GM11168 (cell line): ENCODE data around the gene SCMH1.

Experiments used
- in situ Hi-C: fragments of 300-500 bp; cut with MboI; formaldehyde crosslinking; loops from one replicate; pipeline ENCODE4 v1.12.0; 2022; ENCODE audit warnings: low sequenced_read_pairs; ENCODE audit not compliant: unreplicated experiment

Gene SCMH1

GRCh38 chr1:40984531-40984930, 257.6 kb downstream of the SCMH1 start:
- in situ Hi-C loops: no loop called here

DNA sequence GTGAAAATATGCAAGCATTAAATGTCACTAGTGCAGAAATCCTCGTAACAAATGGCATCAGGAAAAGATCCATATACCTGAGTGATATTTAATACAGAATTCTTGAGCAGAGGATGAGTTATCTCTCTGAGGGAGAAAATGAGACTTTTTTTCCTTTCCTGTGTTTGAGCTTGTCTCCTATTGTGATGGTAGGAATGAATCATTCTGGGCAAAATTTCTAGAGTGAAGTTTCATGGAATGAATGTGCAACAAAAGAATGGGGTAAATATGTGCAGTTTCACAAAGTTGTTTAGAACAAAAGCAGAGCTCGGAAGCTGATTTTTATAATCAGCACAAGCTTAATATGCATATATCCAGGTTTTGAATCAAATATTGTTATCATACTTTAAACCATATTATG, 258.0 kb downstream of the SCMH1 start:
- in situ Hi-C loops: no loop called here

- in situ Hi-C loops: no loop called here
These were observed 258.8 kb downstream of the SCMH1 start for GRCh38 chr1:40983286-40983685.

GRCh38 chr1:40982721-40983120, 259.4 kb downstream of the SCMH1 start:
- in situ Hi-C loops: no loop called here

DNA sequence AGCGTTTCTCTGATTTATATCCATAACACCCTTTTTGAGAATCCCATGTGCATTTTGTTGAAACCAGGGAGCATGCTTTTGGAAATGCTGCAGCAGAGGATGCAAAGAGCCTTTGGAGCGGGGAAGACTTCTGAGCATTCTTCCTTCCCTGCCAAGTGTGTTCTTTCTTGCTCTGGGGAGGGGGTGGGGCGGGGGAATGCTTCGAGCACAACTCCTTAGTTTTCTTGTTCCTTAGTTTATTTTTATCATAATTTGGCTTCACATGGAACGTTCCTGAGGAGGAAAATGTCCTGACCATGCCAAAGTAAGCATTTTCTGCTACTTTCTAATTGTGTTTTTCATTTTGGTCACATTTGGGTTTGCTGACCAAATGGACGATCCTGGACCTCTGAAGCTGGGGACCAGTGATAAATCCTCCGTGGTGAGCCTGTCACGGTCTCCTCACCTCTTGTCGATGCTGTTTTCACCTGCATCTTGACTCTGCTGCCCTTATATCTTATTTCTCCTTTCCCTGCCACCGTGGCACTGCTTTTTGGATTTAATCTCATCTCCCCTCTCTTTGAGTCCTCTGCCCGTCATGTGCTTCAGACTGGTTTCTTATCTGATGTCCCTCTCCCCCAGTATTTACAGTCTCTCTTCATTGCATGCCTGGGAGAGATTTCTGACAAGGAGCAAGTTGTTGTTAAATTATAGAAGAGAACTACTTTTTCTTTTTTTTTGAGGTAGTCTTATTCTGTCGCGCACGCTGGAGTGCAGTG, 260.2 kb downstream of the SCMH1 start:
- in situ Hi-C loops: no loop called here

DNA sequence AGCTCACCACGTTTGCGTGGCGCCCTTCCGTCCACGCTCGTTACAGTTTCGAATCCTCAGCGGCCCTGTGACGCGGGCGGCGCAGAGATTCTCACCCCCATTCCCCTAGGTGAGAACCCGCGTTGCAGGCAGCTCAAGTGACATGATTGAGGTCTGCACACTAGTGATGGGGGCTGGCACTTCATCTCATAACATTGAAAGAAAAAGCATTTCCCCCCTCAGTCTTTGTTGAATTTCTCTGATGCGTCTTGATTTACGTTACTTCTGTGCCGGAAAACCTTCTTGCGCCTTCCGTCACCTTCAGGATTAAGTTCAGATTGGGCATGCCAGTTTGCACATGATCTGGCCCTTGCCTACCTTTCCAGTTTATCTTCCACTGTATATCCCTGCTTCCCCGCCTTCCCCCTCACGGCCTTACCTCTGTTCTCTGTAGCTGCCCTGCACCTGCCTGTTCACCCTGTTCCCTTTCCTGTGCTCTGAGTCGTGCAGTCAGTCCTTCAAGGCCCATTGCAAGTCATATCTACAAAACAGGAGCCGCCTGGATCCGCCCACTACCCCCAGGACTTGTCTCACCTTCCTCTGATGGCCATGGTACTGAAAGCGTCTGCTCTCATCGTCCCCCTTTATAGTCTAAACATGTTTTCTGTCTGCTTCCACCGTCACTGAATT, 261.5 kb downstream of the SCMH1 start:
- in situ Hi-C loops: no loop called here

- in situ Hi-C loops: no loop called here
These were observed 262.0 kb downstream of the SCMH1 start for GRCh38 chr1:40980068-40980452.

DNA sequence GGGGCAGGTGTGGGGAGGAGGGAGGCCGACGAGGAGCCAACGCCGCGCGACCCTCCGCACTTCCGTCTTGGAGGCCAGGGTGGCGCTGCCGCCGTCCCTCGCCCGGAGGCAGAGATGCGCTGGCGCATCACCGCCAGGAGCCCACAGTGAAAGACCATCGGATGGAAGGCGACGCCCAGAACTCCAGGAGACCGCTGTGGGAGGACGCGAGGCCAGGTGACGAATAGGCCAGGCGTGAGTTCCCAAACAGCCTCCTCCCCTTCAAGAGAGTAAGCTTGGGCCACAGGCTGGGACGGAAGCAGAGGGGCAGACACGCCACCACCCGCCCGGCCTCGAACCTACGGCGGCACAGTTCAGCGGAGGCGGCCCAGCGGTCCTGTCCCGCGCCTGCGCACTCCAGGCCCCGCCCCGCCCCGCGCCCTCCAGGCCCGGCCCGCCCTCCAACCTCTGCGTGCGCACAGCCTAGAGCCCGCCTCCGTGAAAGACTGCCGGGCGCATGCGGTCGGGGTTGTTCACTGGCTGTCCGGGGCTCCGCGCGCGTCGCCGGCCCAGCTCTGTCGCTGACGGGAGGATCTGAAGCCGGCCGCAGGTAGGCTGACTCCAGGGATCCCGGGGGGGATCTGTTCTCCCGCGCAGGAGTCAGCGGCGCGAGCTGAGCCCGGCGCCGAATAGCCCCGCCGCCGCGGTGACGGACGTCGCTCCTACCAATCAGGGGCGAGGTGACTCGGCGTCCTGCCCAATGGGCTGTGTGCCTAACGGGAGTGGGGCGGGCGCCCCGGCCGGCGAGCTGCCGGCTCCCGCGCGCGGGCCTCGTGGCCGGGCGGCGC, 262.7 kb downstream of the SCMH1 start, which contains the start of gene CTPS1:
Gene CTPS1 (plus strand): TSS at position 456 of the 827 bp plus-strand sequence. CDS start 3,595 bp downstream, outside the sequence.
- in situ Hi-C loops: no loop called here

- in situ Hi-C loops: no loop called here
These were observed 263.2 kb downstream of the SCMH1 start for GRCh38 chr1:40978886-40979240.

- in situ Hi-C loops: no loop called here
These were observed 264.4 kb downstream of the SCMH1 start for GRCh38 chr1:40977716-40978115.
